Measurements from ENCODE around the gene NLRP1.

- TF ChIP-seq EZH2 (conservative IDR thresholded peaks at IDR 0.05; ENCODE audit: low read depth, low read length) (no peak), GFI1 (CRISPR knock-in tag; IDR thresholded peaks at IDR 0.05; ENCODE audit: borderline replicate concordance) (no peak), ZFYVE20 (CRISPR knock-in tag; IDR thresholded peaks at IDR 0.05; ENCODE audit: borderline replicate concordance, low read depth) (no peak), POLR2AphosphoS5 (IDR thresholded peaks at IDR 0.05; ENCODE audit: low read depth, low read length) (no peak), U2AF2 (IDR thresholded peaks at IDR 0.05; ENCODE audit: low read depth, low read length) (no peak)
- TF ChIP-seq, protein P1, sequence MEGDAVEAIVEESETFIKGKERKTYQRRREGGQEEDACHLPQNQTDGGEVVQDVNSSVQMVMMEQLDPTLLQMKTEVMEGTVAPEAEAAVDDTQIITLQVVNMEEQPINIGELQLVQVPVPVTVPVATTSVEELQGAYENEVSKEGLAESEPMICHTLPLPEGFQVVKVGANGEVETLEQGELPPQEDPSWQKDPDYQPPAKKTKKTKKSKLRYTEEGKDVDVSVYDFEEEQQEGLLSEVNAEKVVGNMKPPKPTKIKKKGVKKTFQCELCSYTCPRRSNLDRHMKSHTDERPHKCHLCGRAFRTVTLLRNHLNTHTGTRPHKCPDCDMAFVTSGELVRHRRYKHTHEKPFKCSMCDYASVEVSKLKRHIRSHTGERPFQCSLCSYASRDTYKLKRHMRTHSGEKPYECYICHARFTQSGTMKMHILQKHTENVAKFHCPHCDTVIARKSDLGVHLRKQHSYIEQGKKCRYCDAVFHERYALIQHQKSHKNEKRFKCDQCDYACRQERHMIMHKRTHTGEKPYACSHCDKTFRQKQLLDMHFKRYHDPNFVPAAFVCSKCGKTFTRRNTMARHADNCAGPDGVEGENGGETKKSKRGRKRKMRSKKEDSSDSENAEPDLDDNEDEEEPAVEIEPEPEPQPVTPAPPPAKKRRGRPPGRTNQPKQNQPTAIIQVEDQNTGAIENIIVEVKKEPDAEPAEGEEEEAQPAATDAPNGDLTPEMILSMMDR (CRISPR knock-in tag; IDR thresholded peaks at IDR 0.05) = no peak
Measured at GRCh38 chr17:5480962-5481361, 103.3 kb downstream of the NLRP1 start.

Measured in HepG2 (cell line).